HAP-1 (cell line): ENCODE data around the gene IQGAP3.

Experiments
- DNase-seq, 2 experiments: peaks; one replicate each; pipeline ENCODE4 v3.0.0-alpha.2; 2016 to 2020; ENCODE audit warnings: low spot score in 2 of 2
- H3K27me3 ChIP-seq: fragments of 250-450 bp; sonication (Bioruptor Pico); 2 replicates; pipeline ENCODE4 v1.5.1; 2020; ENCODE audit warnings: low read depth, mild to moderate bottlenecking, moderate library complexity
- H3K36me3 ChIP-seq: fragments of 250-450 bp; sonication (Bioruptor Pico); replicated peaks from 2 replicates; pipeline ENCODE4 v1.5.1; 2020; ENCODE audit warnings: mild to moderate bottlenecking
- H3K4me1 ChIP-seq: fragments of 250-450 bp; sonication (Bioruptor Pico); 2 replicates; pipeline ENCODE4 v1.5.1; 2020; ENCODE audit warnings: mild to moderate bottlenecking
- H3K4me3 ChIP-seq: fragments of 250-450 bp; sonication (Bioruptor Pico); 2 replicates; pipeline ENCODE4 v1.5.1; 2020; ENCODE audit warnings: mild to moderate bottlenecking, moderate library complexity
- H3K9me3 ChIP-seq: fragments of 250-450 bp; sonication (Bioruptor Pico); 2 replicates; pipeline ENCODE4 v1.5.1; 2020; ENCODE audit warnings: mild to moderate bottlenecking, moderate library complexity
- in situ Hi-C: fragments of 300-500 bp; cut with MboI; formaldehyde crosslinking; loops from 3 replicates; pipeline ENCODE4 v1.14.3; 2020; ENCODE audit warnings: low sequenced_read_pairs, inconsistent platforms, mixed read lengths

Gene IQGAP3

GRCh38 chr1:156486421-156487344, 85.7 kb downstream of the IQGAP3 start:
- Histone ChIP-seq H3K9me3 (no peaks in the 10 kb centered on the region), H3K27me3 (no peaks in the 10 kb centered on the region), H3K4me1 (no peaks in the 10 kb centered on the region), H3K36me3 (peaks cover 9% of the 10 kb centered on the region), H3K4me3 (no peak overlapping the region)
- in situ Hi-C loops = no loop called here
- no peak for DNase-seq

- Histone ChIP-seq H3K4me3 (no peak overlapping the region), H3K4me1 (no peaks in the 10 kb centered on the region), H3K27me3 (no peaks in the 10 kb centered on the region), H3K36me3 (peaks cover 12% of the 10 kb centered on the region), H3K9me3 (no peaks in the 10 kb centered on the region)
- no peak for DNase-seq
- in situ Hi-C loops = no loop called here
These were observed 86.4 kb downstream of the IQGAP3 start for GRCh38 chr1:156485984-156486383.

- peaks cover 25% of the 10 kb centered on the region for H3K36me3 ChIP-seq
- in situ Hi-C loops = no loop called here
- H3K9me3 ChIP-seq = no peaks in the 10 kb centered on the region
- DNase-seq = no peak
- H3K4me1 ChIP-seq = no peaks in the 10 kb centered on the region
- no peaks in the 10 kb centered on the region for H3K27me3 ChIP-seq
- H3K4me3 ChIP-seq = no peak overlapping the region
These were observed 87.8 kb downstream of the IQGAP3 start for GRCh38 chr1:156484480-156485058.

GRCh38 chr1:156483397-156483796, 89.0 kb downstream of the IQGAP3 start:
- in situ Hi-C loops = no loop called here
- DNase-seq = no peak
- H3K9me3 ChIP-seq = no peaks in the 10 kb centered on the region
- H3K36me3 ChIP-seq = peaks cover 34% of the 10 kb centered on the region
- H3K4me3 ChIP-seq = no peak overlapping the region
- H3K27me3 ChIP-seq = no peaks in the 10 kb centered on the region
- H3K4me1 ChIP-seq = no peaks in the 10 kb centered on the region

- DNase-seq = no peak
- Histone ChIP-seq H3K36me3 (peaks cover 38% of the 10 kb centered on the region), H3K9me3 (no peaks in the 10 kb centered on the region), H3K4me3 (no peak overlapping the region), H3K4me1 (no peaks in the 10 kb centered on the region), H3K27me3 (no peaks in the 10 kb centered on the region)
- in situ Hi-C loops = no loop called here
These were observed 90.1 kb downstream of the IQGAP3 start for GRCh38 chr1:156482276-156482675.

GRCh38 chr1:156481527-156481926, 90.8 kb downstream of the IQGAP3 start:
- H3K9me3 ChIP-seq = no peaks in the 10 kb centered on the region
- H3K36me3 ChIP-seq = peaks cover 39% of the 10 kb centered on the region
- in situ Hi-C loops = no loop called here
- H3K27me3 ChIP-seq = no peaks in the 10 kb centered on the region
- no peak overlapping the region for H3K4me3 ChIP-seq
- no peaks in the 10 kb centered on the region for H3K4me1 ChIP-seq
- DNase-seq = no peak

GRCh38 chr1:156480411-156481192, 91.8 kb downstream of the IQGAP3 start:
- Histone ChIP-seq H3K4me1 (no peaks in the 10 kb centered on the region), H3K4me3 (no peak overlapping the region), H3K9me3 (no peaks in the 10 kb centered on the region), H3K36me3 (peaks cover 43% of the 10 kb centered on the region), H3K27me3 (no peaks in the 10 kb centered on the region)
- DNase-seq = peak in 1 of 2 experiments; percentile 70
- in situ Hi-C loops = no loop called here

GRCh38 chr1:156480016-156480370, 92.4 kb downstream of the IQGAP3 start:
- no peaks in the 10 kb centered on the region for H3K27me3 ChIP-seq
- peaks cover 46% of the 10 kb centered on the region for H3K36me3 ChIP-seq
- no peak overlapping the region for H3K4me3 ChIP-seq
- DNase-seq = no peak
- no peaks in the 10 kb centered on the region for H3K4me1 ChIP-seq
- in situ Hi-C loops = no loop called here
- H3K9me3 ChIP-seq = no peaks in the 10 kb centered on the region

GRCh38 chr1:156479093-156480015, 93.0 kb downstream of the IQGAP3 start:
- no peak for DNase-seq
- Histone ChIP-seq H3K4me1 (no peaks in the 10 kb centered on the region), H3K27me3 (no peaks in the 10 kb centered on the region), H3K36me3 (peaks cover 49% of the 10 kb centered on the region), H3K4me3 (no peak overlapping the region), H3K9me3 (no peaks in the 10 kb centered on the region)
- in situ Hi-C loops = no loop called here

GRCh38 chr1:156478250-156478627, 94.1 kb downstream of the IQGAP3 start:
- no peak for DNase-seq
- in situ Hi-C loops = no loop called here
- Histone ChIP-seq H3K36me3 (peaks cover 60% of the 10 kb centered on the region), H3K4me3 (no peak overlapping the region), H3K4me1 (no peaks in the 10 kb centered on the region), H3K9me3 (no peaks in the 10 kb centered on the region), H3K27me3 (no peaks in the 10 kb centered on the region)

GRCh38 chr1:156477526-156478249, 94.7 kb downstream of the IQGAP3 start:
- no peak overlapping the region for H3K4me3 ChIP-seq
- no peaks in the 10 kb centered on the region for H3K27me3 ChIP-seq
- no peaks in the 10 kb centered on the region for H3K9me3 ChIP-seq
- in situ Hi-C loops = no loop called here
- no peaks in the 10 kb centered on the region for H3K4me1 ChIP-seq
- no peak for DNase-seq
- peaks cover 60% of the 10 kb centered on the region for H3K36me3 ChIP-seq

GRCh38 chr1:156476501-156477298, 95.7 kb downstream of the IQGAP3 start:
- no peak for DNase-seq
- Histone ChIP-seq H3K4me1 (no peaks in the 10 kb centered on the region), H3K9me3 (no peaks in the 10 kb centered on the region), H3K27me3 (no peaks in the 10 kb centered on the region), H3K36me3 (peaks cover 51% of the 10 kb centered on the region), H3K4me3 (no peak overlapping the region)
- in situ Hi-C loops = no loop called here
